ENCODE measurements around the gene SV2C.

GRCh38 chr5:76292620-76293322 lies 209.6 kb downstream of the SV2C start:
- no peak for TF ChIP-seq CTCF (IDR thresholded peaks at IDR 0.05; ENCODE audit: insufficient read depth, low read length, poor library complexity, severe bottlenecking)
- TF ChIP-seq EZH2phosphoT487 (conservative IDR thresholded peaks at IDR 0.05; ENCODE audit: low read length) = no peak

All from SU-DHL-6 (cell line).